ENCODE measurements around the gene PIGU. TPM values are rescaled to one million over a fixed set of nuclear protein-coding genes. Genes with fewer than 3 reads are reported as not detected.

Gene PIGU
- total and polyA plus RNA-seq, 2 donors (not counting 1 experiment from before 2014, with no cell fraction given): 12.0 to 19.3 TPM

GRCh38 chr20:34528921-34529297 is 148.0 kb downstream of the PIGU start:
- no peaks in the 10 kb centered on the region for H3K4me1 ChIP-seq (ENCODE audit: control insufficient read depth in 2 of 2, insufficient read depth in 2 of 2, low read length in 2 of 2)
- Mint-ChIP-seq H3K9me3 (ENCODE audit: insufficient read depth) (no peaks in the 10 kb centered on the region), H3K4me3 (no peak overlapping the region), H3K27me3 (no peaks in the 10 kb centered on the region), H3K27ac (no peak overlapping the region), H3K4me1 (peaks cover 6% of the 10 kb centered on the region)
- no CpG with 5 or more reads among the region's 5 CpGs for WGBS (ENCODE audit: insufficient coverage)
- no peak overlapping the region for H3K27ac ChIP-seq (ENCODE audit: low read length in 2 of 2)
- H3K9ac ChIP-seq (ENCODE audit: low read length): no peak overlapping the region
- H4K20me1 ChIP-seq (ENCODE audit: control insufficient read depth, insufficient read depth, low read length, poor library complexity, severe bottlenecking): peaks cover 72% of the 10 kb centered on the region
- intact Hi-C loops (cut with micrococcal nuclease): no loop called here
- no peak for DNase-seq
- ChIA-PET CTCF (no interaction called here), POLR2A (no interaction called here)
- no peak overlapping the region for H3K4me2 ChIP-seq (replicated peaks; ENCODE audit: low read depth, low read length, poor library complexity, severe bottlenecking)
- ATAC-seq (ENCODE audit: low read depth): no peak
- H3K27me3 ChIP-seq (replicated peaks in 1 of 4; ENCODE audit: control extremely low read depth in 1 of 4, control insufficient read depth in 3 of 4, insufficient read depth in 4 of 4, low read length in 3 of 4): no peaks in the 10 kb centered on the region
- no peak overlapping the region for H2AFZ ChIP-seq (ENCODE audit: insufficient read depth, low read depth, low read length, poor library complexity, severe bottlenecking)
- peaks cover 5 to 83% of the 10 kb centered on the region in 2 experiments for H3K36me3 ChIP-seq (replicated peaks in 1 of 2; ENCODE audit: control extremely low read depth in 1 of 2, control insufficient read depth in 1 of 2, extremely low read depth in 1 of 2, insufficient read depth in 2 of 2, low read length in 1 of 2)
- H3K79me2 ChIP-seq (ENCODE audit: control insufficient read depth, insufficient read depth, low read length): peaks cover 56% of the 10 kb centered on the region
- no peak for TF ChIP-seq EZH2 (IDR thresholded peaks at IDR 0.05; ENCODE audit: borderline replicate concordance, insufficient read depth, low read depth, low read length, poor library complexity, severe bottlenecking)
- TF ChIP-seq CTCF (IDR thresholded peaks at IDR 0.05): no peak
- H3K4me3 ChIP-seq (ENCODE audit: control extremely low read depth in 1 of 5, extremely low read depth in 1 of 5, insufficient read depth in 1 of 5, low read depth in 2 of 5, low read length in 4 of 5): no peak overlapping the region
- no peaks in the 10 kb centered on the region for H3K9me3 ChIP-seq (ENCODE audit: control extremely low read depth in 1 of 3, control insufficient read depth in 2 of 3, insufficient read depth in 1 of 3, low read length in 2 of 3)

GRCh38 chr20:34527016-34527415 is 149.9 kb downstream of the PIGU start:
- intact Hi-C loops (cut with micrococcal nuclease): no loop called here
- H3K9ac ChIP-seq (ENCODE audit: low read length): no peak overlapping the region
- WGBS (ENCODE audit: insufficient coverage): 100% methylated on average over 7 of the region's 10 CpGs
- H3K79me2 ChIP-seq (ENCODE audit: control insufficient read depth, insufficient read depth, low read length): peaks cover 68% of the 10 kb centered on the region
- H3K4me3 ChIP-seq (ENCODE audit: control extremely low read depth in 1 of 5, extremely low read depth in 1 of 5, insufficient read depth in 1 of 5, low read depth in 2 of 5, low read length in 4 of 5): no peak overlapping the region
- H3K27me3 ChIP-seq (replicated peaks in 1 of 4; ENCODE audit: control extremely low read depth in 1 of 4, control insufficient read depth in 3 of 4, insufficient read depth in 4 of 4, low read length in 3 of 4): no peaks in the 10 kb centered on the region
- H2AFZ ChIP-seq (ENCODE audit: insufficient read depth, low read depth, low read length, poor library complexity, severe bottlenecking): no peak overlapping the region
- DNase-seq (no peak), ATAC-seq (ENCODE audit: low read depth) (no peak)
- peaks cover 3 to 72% of the 10 kb centered on the region in 2 experiments for H3K36me3 ChIP-seq (replicated peaks in 1 of 2; ENCODE audit: control extremely low read depth in 1 of 2, control insufficient read depth in 1 of 2, extremely low read depth in 1 of 2, insufficient read depth in 2 of 2, low read length in 1 of 2)
- H3K9me3 Mint-ChIP-seq (ENCODE audit: insufficient read depth): no peaks in the 10 kb centered on the region
- peaks cover 76% of the 10 kb centered on the region for H4K20me1 ChIP-seq (ENCODE audit: control insufficient read depth, insufficient read depth, low read length, poor library complexity, severe bottlenecking)
- no peak overlapping the region for H3K27ac ChIP-seq (ENCODE audit: low read length in 2 of 2)
- no peak for TF ChIP-seq EZH2 (IDR thresholded peaks at IDR 0.05; ENCODE audit: borderline replicate concordance, insufficient read depth, low read depth, low read length, poor library complexity, severe bottlenecking)
- TF ChIP-seq CTCF (IDR thresholded peaks at IDR 0.05): no peak
- H3K4me3 Mint-ChIP-seq: no peak overlapping the region
- POLR2A ChIA-PET: interaction anchor here (0.5 kb wide), 1 partner anchor 153 kb away, joined by 3 read pairs; no protein-coding TSS in a partner anchor
- peaks cover 0 to 6% of the 10 kb centered on the region in 2 donors for H3K4me1 ChIP-seq (ENCODE audit: control insufficient read depth in 2 of 2, insufficient read depth in 2 of 2, low read length in 2 of 2)
- H3K4me1 Mint-ChIP-seq: peaks cover 18% of the 10 kb centered on the region
- no peak overlapping the region for H3K27ac Mint-ChIP-seq
- H3K9me3 ChIP-seq (ENCODE audit: control extremely low read depth in 1 of 3, control insufficient read depth in 2 of 3, insufficient read depth in 1 of 3, low read length in 2 of 3): no peaks in the 10 kb centered on the region
- H3K4me2 ChIP-seq (replicated peaks; ENCODE audit: low read depth, low read length, poor library complexity, severe bottlenecking): no peak overlapping the region
- CTCF ChIA-PET: interaction anchor here (0.6 to 1.5 kb wide), 4 partner anchors 11 to 243 kb away, joined by 3 to 4 read pairs (median 3); no protein-coding TSS in a partner anchor
- no peaks in the 10 kb centered on the region for H3K27me3 Mint-ChIP-seq
